Keratinocyte (primary cell): Measurements from ENCODE around the gene PLB1. TPM values are rescaled to one million over a fixed set of nuclear protein-coding genes. Genes with fewer than 3 reads are reported as not detected.

ENCODE experiments used
- DNase-seq: peaks from one replicate; pipeline ENCODE4 v3.0.0-alpha.2; 2011; ENCODE audit warnings: low read depth, missing footprints, low spot score
- FAIRE-seq: peaks from 2 replicates; lab custom pipeline; 2011; peaks lifted over from hg19 to GRCh38; lab: Jason Lieb, UNC
- H2AFZ ChIP-seq: 2 replicates; pipeline ENCODE4 v1.6.0; 2012; ENCODE audit warnings: low read length, control low read depth, inconsistent platforms; ENCODE audit not compliant: control insufficient read depth
- H3K27ac ChIP-seq: 2 replicates; pipeline ENCODE4 v1.5.1; 2011; ENCODE audit warnings: low read length; ENCODE audit not compliant: control insufficient read depth, insufficient read depth
- H3K27me3 ChIP-seq: 3 replicates; pipeline ENCODE4 v1.6.0; 2011; ENCODE audit warnings: low read length; ENCODE audit not compliant: control insufficient read depth, insufficient read depth; ENCODE audit errors: extremely low read depth
- H3K36me3 ChIP-seq, 2 experiments: 2 replicates in 1 of 2; 3 replicates in 1 of 2; pipeline ENCODE4 v1.5.1; 2011; ENCODE audit warnings: low read length in 2 of 2, mild to moderate bottlenecking in 1 of 2; ENCODE audit not compliant: control insufficient read depth in 2 of 2, insufficient read depth in 2 of 2; ENCODE audit errors: extremely low read depth in 1 of 2
- H3K4me1 ChIP-seq: 3 replicates; pipeline ENCODE4 v1.5.1; 2011; ENCODE audit warnings: low read length; ENCODE audit not compliant: control insufficient read depth, insufficient read depth; ENCODE audit errors: extremely low read depth
- H3K4me2 ChIP-seq: 3 replicates; pipeline ENCODE4 v1.6.0; 2011; ENCODE audit warnings: low read depth, low read length; ENCODE audit not compliant: control insufficient read depth, insufficient read depth; ENCODE audit errors: extremely low read depth
- H3K4me3 ChIP-seq, 3 experiments: fragments of 200-600 bp in 1 of 3; sonication (generic) in 1 of 3; 2 replicates in 2 of 3; 3 replicates in 1 of 3; pipeline ENCODE4 v1.5.1; 2011 to 2016; ENCODE audit warnings: low read length in 3 of 3, mild to moderate bottlenecking in 3 of 3, control low read depth in 2 of 3, inconsistent platforms in 1 of 3, low read depth in 1 of 3, mixed read lengths in 1 of 3, mixed run types in 1 of 3, moderate library complexity in 1 of 3; ENCODE audit not compliant: control insufficient read depth in 2 of 3, insufficient read depth in 2 of 3; ENCODE audit errors: extremely low read depth in 1 of 3
- H3K79me2 ChIP-seq: 2 replicates; pipeline ENCODE4 v1.6.0; 2012; ENCODE audit warnings: low read length; ENCODE audit not compliant: control insufficient read depth, insufficient read depth
- H3K9ac ChIP-seq: 3 replicates; pipeline ENCODE4 v1.6.0; 2011; ENCODE audit warnings: low read length; ENCODE audit not compliant: control insufficient read depth, insufficient read depth; ENCODE audit errors: extremely low read depth
- H3K9me1 ChIP-seq: 3 replicates; pipeline ENCODE4 v1.6.0; 2011; ENCODE audit warnings: low read length; ENCODE audit not compliant: control insufficient read depth, insufficient read depth; ENCODE audit errors: extremely low read depth
- H3K9me3 ChIP-seq: 2 replicates; pipeline ENCODE4 v1.5.1; 2012; ENCODE audit warnings: low read depth, low read length; ENCODE audit not compliant: control insufficient read depth
- H4K20me1 ChIP-seq: 3 replicates; pipeline ENCODE4 v1.6.0; 2011; ENCODE audit warnings: low read length; ENCODE audit not compliant: control insufficient read depth, insufficient read depth; ENCODE audit errors: extremely low read depth
- EZH2 ChIP-seq: IDR thresholded peaks from one replicate; pipeline ENCODE4 v1.6.1; 2012; ENCODE audit warnings: inconsistent platforms, mild to moderate bottlenecking, low read length, moderate library complexity
- dilution Hi-C: fragments of 300-500 bp; cut with MboI; formaldehyde crosslinking; loops from one replicate; pipeline ENCODE4 v1.7.0; 2020; ENCODE audit warnings: low sequenced_read_pairs; ENCODE audit not compliant: extremely low pct_ligation_motif_present
- polyA plus RNA-seq, 5 experiments: library from polyadenylated mRNA; depleted of rRNA in 3 of 5; stranded (reverse) in 3 of 5; stranded (forward) in 1 of 5; unstranded in 1 of 5; fragments of >200 nt; gene quantifications; 1 replicate in 1 of 5; 2 replicates in 3 of 5; 3 replicates in 1 of 5; pipeline versions ENCODE4 v1.2.1 to v1.2.3, GENCODE V29; 2011 to 2012; ENCODE audit warnings: missing spikeins in 2 of 5, low read depth in 1 of 5, low replicate concordance in 1 of 5
- TF ChIP-seq, protein P1 (sequence below), 3 experiments: IDR thresholded peaks in 1 of 3; conservative IDR thresholded peaks in 1 of 3; optimal IDR thresholded peaks in 1 of 3; 2 replicates in 2 of 3; 3 replicates in 1 of 3; pipeline versions ENCODE3 to v1.5.1; 2011; ENCODE audit warnings: low read length in 3 of 3, mild to moderate bottlenecking in 3 of 3, moderate library complexity in 2 of 3, control low read depth in 1 of 3, inconsistent platforms in 1 of 3; ENCODE audit not compliant: insufficient read depth in 2 of 3; ENCODE audit errors: extremely low read depth in 1 of 3

The PLB1 gene
- polyA plus RNA-seq, 1 donor (not counting 4 experiments of a cell fraction or from before 2014, with no cell fraction given), result 6.7 TPM

DNA sequence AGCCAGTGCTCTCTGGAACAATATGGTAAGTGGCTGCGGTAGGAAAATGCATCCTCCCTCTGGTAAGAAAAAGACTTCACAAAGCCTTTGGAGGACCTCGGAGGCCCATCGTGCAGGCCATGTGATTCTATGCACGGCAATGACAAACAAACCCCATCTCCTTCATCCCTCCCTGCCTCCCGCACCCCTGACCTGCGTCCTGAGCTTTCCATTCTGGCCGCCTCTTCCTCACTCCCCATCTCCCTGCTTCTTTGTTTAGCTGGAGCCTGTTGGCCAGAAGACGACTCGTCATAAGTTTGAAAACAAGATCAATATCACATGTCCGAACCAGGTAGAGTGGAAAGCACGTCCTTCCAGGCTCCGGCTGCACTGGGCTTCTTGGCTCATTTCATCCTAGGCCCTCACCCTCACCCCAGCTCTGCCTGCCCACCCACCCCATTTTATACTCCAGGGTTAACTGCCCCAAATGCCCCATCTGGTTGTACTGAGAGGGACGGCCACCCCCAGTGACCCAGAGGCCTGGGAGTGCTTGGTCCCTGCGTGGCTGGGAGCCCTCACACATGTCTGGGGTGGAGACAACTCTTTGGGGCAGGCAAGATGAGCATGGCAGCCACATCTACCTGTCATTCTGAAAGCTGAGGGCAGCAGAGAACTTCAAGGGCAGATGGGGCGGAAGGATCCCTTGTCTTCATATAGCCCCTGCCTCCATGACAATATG is 94.0 kb downstream of the PLB1 start:
- DNase-seq (no peak), FAIRE-seq (no peak)
- dilution Hi-C loops, result no loop called here
- no peak for TF ChIP-seq EZH2
- TF ChIP-seq, protein P1, sequence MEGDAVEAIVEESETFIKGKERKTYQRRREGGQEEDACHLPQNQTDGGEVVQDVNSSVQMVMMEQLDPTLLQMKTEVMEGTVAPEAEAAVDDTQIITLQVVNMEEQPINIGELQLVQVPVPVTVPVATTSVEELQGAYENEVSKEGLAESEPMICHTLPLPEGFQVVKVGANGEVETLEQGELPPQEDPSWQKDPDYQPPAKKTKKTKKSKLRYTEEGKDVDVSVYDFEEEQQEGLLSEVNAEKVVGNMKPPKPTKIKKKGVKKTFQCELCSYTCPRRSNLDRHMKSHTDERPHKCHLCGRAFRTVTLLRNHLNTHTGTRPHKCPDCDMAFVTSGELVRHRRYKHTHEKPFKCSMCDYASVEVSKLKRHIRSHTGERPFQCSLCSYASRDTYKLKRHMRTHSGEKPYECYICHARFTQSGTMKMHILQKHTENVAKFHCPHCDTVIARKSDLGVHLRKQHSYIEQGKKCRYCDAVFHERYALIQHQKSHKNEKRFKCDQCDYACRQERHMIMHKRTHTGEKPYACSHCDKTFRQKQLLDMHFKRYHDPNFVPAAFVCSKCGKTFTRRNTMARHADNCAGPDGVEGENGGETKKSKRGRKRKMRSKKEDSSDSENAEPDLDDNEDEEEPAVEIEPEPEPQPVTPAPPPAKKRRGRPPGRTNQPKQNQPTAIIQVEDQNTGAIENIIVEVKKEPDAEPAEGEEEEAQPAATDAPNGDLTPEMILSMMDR (optimal IDR thresholded peaks at IDR 0.05 in 1 of 3, IDR thresholded peaks at IDR 0.05 in 1 of 3, conservative IDR thresholded peaks at IDR 0.05 in 1 of 3; ENCODE audit: extremely low read depth in 1 of 3, insufficient read depth in 2 of 3, low read length in 3 of 3), result no peak
- no peaks in the 10 kb centered on the region for H3K27me3 ChIP-seq
- no peaks in the 10 kb centered on the region for H3K79me2 ChIP-seq
- H3K9ac ChIP-seq, result no peak overlapping the region
- H3K4me1 ChIP-seq, result peaks cover 32% of the 10 kb centered on the region
- H3K4me3 ChIP-seq, result no peak overlapping the region
- H2AFZ ChIP-seq, result no peak overlapping the region
- no peaks in the 10 kb centered on the region for H3K9me1 ChIP-seq
- H3K9me3 ChIP-seq, result no peaks in the 10 kb centered on the region
- H3K27ac ChIP-seq, result no peak overlapping the region
- no peaks in the 10 kb centered on the region for H4K20me1 ChIP-seq
- no peaks in the 10 kb centered on the region for H3K36me3 ChIP-seq
- H3K4me2 ChIP-seq, result no peak overlapping the region

DNA sequence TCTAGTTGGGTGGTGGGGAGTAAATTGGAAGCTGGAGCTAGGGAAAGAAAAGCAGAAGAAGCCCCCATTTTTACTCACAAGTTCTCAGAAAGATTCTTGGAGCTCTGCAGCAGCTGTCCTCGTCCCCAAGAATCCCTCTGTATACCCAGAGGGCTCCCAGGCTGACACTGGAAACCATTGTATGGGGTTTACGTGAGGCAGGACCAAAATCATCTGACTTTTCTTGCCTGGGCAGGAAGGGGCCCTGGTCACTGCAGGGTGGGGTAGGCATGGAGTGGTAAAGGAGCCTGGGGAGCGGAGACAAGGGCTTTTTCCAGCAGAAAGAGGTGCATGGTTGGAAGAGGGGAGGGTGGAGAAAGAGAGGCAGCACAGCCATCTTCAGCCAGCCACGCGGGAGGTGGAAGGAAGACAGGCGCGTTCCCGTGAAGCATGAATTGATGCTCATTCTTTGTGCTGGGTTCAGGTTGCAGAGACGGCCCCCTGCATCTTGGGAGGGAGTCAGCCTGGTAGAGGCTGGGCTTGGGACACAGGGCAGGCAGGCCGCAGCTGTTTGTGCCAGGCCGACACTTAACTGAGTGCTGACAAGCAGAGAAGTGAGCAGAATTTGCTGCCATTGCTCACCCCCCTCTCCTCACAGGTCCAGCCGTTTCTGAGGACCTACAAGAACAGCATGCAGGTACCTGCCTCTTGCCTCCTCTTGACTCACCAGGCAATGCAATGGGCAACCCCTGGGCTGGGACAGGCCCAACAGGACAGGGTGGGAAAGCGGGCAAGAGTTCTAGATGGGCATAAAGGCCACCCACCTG is 94.8 kb downstream of the PLB1 start:
- TF ChIP-seq EZH2, result no peak
- TF ChIP-seq, protein P1 (optimal IDR thresholded peaks at IDR 0.05 in 1 of 3, IDR thresholded peaks at IDR 0.05 in 1 of 3, conservative IDR thresholded peaks at IDR 0.05 in 1 of 3; ENCODE audit: extremely low read depth in 1 of 3, insufficient read depth in 2 of 3, low read length in 3 of 3), result no peak
- Histone ChIP-seq H3K79me2 (no peaks in the 10 kb centered on the region), H3K27me3 (no peaks in the 10 kb centered on the region), H3K4me1 (peaks cover 31% of the 10 kb centered on the region), H3K4me2 (no peak overlapping the region), H3K36me3 (no peaks in the 10 kb centered on the region), H3K4me3 (no peak overlapping the region), H3K27ac (no peak overlapping the region), H2AFZ (no peak overlapping the region), H3K9me1 (no peaks in the 10 kb centered on the region), H3K9ac (no peak overlapping the region), H3K9me3 (no peaks in the 10 kb centered on the region), H4K20me1 (no peaks in the 10 kb centered on the region)
- no peak for DNase-seq
- dilution Hi-C loops, result no loop called here
- no peak for FAIRE-seq
